ENCODE measurements around the gene CYP3A7. TPM values are rescaled to one million over a fixed set of nuclear protein-coding genes. Genes with fewer than 3 reads are reported as not detected.
"Not testable (repeated sequence)": the region's sequence is repeated elsewhere in the genome, so short reads cannot be mapped to it uniquely, and the experiment has no call there.

CYP3A7 gene
- total RNA-seq, 1 donor from 2014 or later = not detected

GRCh38 chr7:99762680-99763327, 27.8 kb upstream of the CYP3A7 start:
- no peak overlapping the region for H3K27ac Mint-ChIP-seq
- DNase-seq (ENCODE audit: low spot score) = no peak
- no peak overlapping the region for H3K4me3 Mint-ChIP-seq (ENCODE audit: low read depth)
- H3K9me3 Mint-ChIP-seq = no peaks in the 10 kb centered on the region
- no peaks in the 10 kb centered on the region for H3K36me3 Mint-ChIP-seq (ENCODE audit: low read depth)
- intact Hi-C loops (cut with micrococcal nuclease) = no loop called here
- H3K4me1 Mint-ChIP-seq (ENCODE audit: low read depth) = peaks cover 5% of the 10 kb centered on the region
- peaks cover 9% of the 10 kb centered on the region for H3K27me3 Mint-ChIP-seq (ENCODE audit: low read depth)

- no peak for DNase-seq (ENCODE audit: low spot score)
- intact Hi-C loops (cut with micrococcal nuclease) = no loop called here
- Mint-ChIP-seq H3K36me3 (ENCODE audit: low read depth) (no peaks in the 10 kb centered on the region), H3K4me1 (ENCODE audit: low read depth) (no peaks in the 10 kb centered on the region), H3K9me3 (no peaks in the 10 kb centered on the region), H3K27ac (no peak overlapping the region), H3K4me3 (ENCODE audit: low read depth) (no peak overlapping the region), H3K27me3 (ENCODE audit: low read depth) (peaks cover 11% of the 10 kb centered on the region)
These were observed 20.1 kb upstream of the CYP3A7 start for GRCh38 chr7:99755085-99755484.

GRCh38 chr7:99752356-99752755, 17.4 kb upstream of the CYP3A7 start:
- H3K4me1 Mint-ChIP-seq (ENCODE audit: low read depth) = peaks cover 4% of the 10 kb centered on the region
- no peak overlapping the region for H3K4me3 Mint-ChIP-seq (ENCODE audit: low read depth)
- peaks cover 8% of the 10 kb centered on the region for H3K27me3 Mint-ChIP-seq (ENCODE audit: low read depth)
- no peak for DNase-seq (ENCODE audit: low spot score)
- intact Hi-C loops (cut with micrococcal nuclease) = no loop called here
- H3K36me3 Mint-ChIP-seq (ENCODE audit: low read depth) = no peaks in the 10 kb centered on the region
- H3K9me3 Mint-ChIP-seq = no peaks in the 10 kb centered on the region
- no peak overlapping the region for H3K27ac Mint-ChIP-seq

- H3K9me3 Mint-ChIP-seq; DNase-seq (ENCODE audit: low spot score); H3K27ac Mint-ChIP-seq; intact Hi-C loops (cut with micrococcal nuclease); H3K4me3 Mint-ChIP-seq (ENCODE audit: low read depth); H3K27me3 Mint-ChIP-seq (ENCODE audit: low read depth); H3K4me1 Mint-ChIP-seq (ENCODE audit: low read depth); H3K36me3 Mint-ChIP-seq (ENCODE audit: low read depth): not testable (repeated sequence)
These were observed 16.5 kb upstream of the CYP3A7 start for GRCh38 chr7:99751322-99752052.

GRCh38 chr7:99748846-99749579, 14.0 kb upstream of the CYP3A7 start:
- Mint-ChIP-seq H3K36me3 (ENCODE audit: low read depth) (no peaks in the 10 kb centered on the region), H3K4me3 (ENCODE audit: low read depth) (no peak overlapping the region), H3K9me3 (peaks cover 7% of the 10 kb centered on the region), H3K27me3 (ENCODE audit: low read depth) (peaks cover 11% of the 10 kb centered on the region), H3K27ac (no peak overlapping the region), H3K4me1 (ENCODE audit: low read depth) (peaks cover 4% of the 10 kb centered on the region)
- DNase-seq (ENCODE audit: low spot score) = no peak
- intact Hi-C loops (cut with micrococcal nuclease) = loop anchor here (10.0 kb wide), 1 partner anchor 86 kb away; no protein-coding TSS in a partner anchor

GRCh38 chr7:99746915-99747314, 11.9 kb upstream of the CYP3A7 start:
- H3K4me1 Mint-ChIP-seq (ENCODE audit: low read depth); H3K4me3 Mint-ChIP-seq (ENCODE audit: low read depth); H3K36me3 Mint-ChIP-seq (ENCODE audit: low read depth); DNase-seq (ENCODE audit: low spot score); H3K9me3 Mint-ChIP-seq; H3K27me3 Mint-ChIP-seq (ENCODE audit: low read depth); H3K27ac Mint-ChIP-seq: not testable (repeated sequence)
- intact Hi-C loops (cut with micrococcal nuclease) = loop anchor here (10.0 kb wide), 1 partner anchor 88 kb away; no protein-coding TSS in a partner anchor

- H3K4me3 Mint-ChIP-seq (ENCODE audit: low read depth); H3K27me3 Mint-ChIP-seq (ENCODE audit: low read depth); H3K36me3 Mint-ChIP-seq (ENCODE audit: low read depth); H3K4me1 Mint-ChIP-seq (ENCODE audit: low read depth); DNase-seq (ENCODE audit: low spot score); H3K9me3 Mint-ChIP-seq; H3K27ac Mint-ChIP-seq: not testable (repeated sequence)
- intact Hi-C loops (cut with micrococcal nuclease) = loop anchor here (10.0 kb wide), 1 partner anchor 89 kb away; no protein-coding TSS in a partner anchor
These were observed 10.4 kb upstream of the CYP3A7 start for GRCh38 chr7:99745395-99745794.

- H3K9me3 Mint-ChIP-seq = peaks cover 11% of the 10 kb centered on the region
- H3K4me3 Mint-ChIP-seq (ENCODE audit: low read depth) = no peak overlapping the region
- peaks cover 20% of the 10 kb centered on the region for H3K36me3 Mint-ChIP-seq (ENCODE audit: low read depth)
- H3K27ac Mint-ChIP-seq = no peak overlapping the region
- intact Hi-C loops (cut with micrococcal nuclease) = loop anchor here (10.0 kb wide), 1 partner anchor 92 kb away; no protein-coding TSS in a partner anchor
- peaks cover 6% of the 10 kb centered on the region for H3K4me1 Mint-ChIP-seq (ENCODE audit: low read depth)
- no peak for DNase-seq (ENCODE audit: low spot score)
- H3K27me3 Mint-ChIP-seq (ENCODE audit: low read depth) = peaks cover 3% of the 10 kb centered on the region
These were observed 7.9 kb upstream of the CYP3A7 start for GRCh38 chr7:99742737-99743394.

GRCh38 chr7:99741441-99741795, 6.4 kb upstream of the CYP3A7 start:
- Mint-ChIP-seq H3K36me3 (ENCODE audit: low read depth) (peaks cover 32% of the 10 kb centered on the region), H3K27ac (no peak overlapping the region), H3K4me1 (ENCODE audit: low read depth) (peaks cover 8% of the 10 kb centered on the region), H3K9me3 (peaks cover 11% of the 10 kb centered on the region), H3K4me3 (ENCODE audit: low read depth) (no peak overlapping the region), H3K27me3 (ENCODE audit: low read depth) (peaks cover 3% of the 10 kb centered on the region)
- no peak for DNase-seq (ENCODE audit: low spot score)
- intact Hi-C loops (cut with micrococcal nuclease) = loop anchor here (10.0 kb wide), 1 partner anchor 93 kb away; no protein-coding TSS in a partner anchor

- peaks cover 3% of the 10 kb centered on the region for H3K27me3 Mint-ChIP-seq (ENCODE audit: low read depth)
- peaks cover 9% of the 10 kb centered on the region for H3K9me3 Mint-ChIP-seq
- DNase-seq (ENCODE audit: low spot score) = no peak
- H3K36me3 Mint-ChIP-seq (ENCODE audit: low read depth) = peaks cover 32% of the 10 kb centered on the region
- H3K4me1 Mint-ChIP-seq (ENCODE audit: low read depth) = peaks cover 8% of the 10 kb centered on the region
- H3K27ac Mint-ChIP-seq = no peak overlapping the region
- no peak overlapping the region for H3K4me3 Mint-ChIP-seq (ENCODE audit: low read depth)
- intact Hi-C loops (cut with micrococcal nuclease) = loop anchor here (10.0 kb wide), 1 partner anchor 94 kb away; no protein-coding TSS in a partner anchor
These were observed 5.8 kb upstream of the CYP3A7 start for GRCh38 chr7:99740573-99741440.

- peaks cover 4% of the 10 kb centered on the region for H3K9me3 Mint-ChIP-seq
- peaks cover 32% of the 10 kb centered on the region for H3K36me3 Mint-ChIP-seq (ENCODE audit: low read depth)
- H3K27ac Mint-ChIP-seq = peak overlapping the region; percentile 23
- intact Hi-C loops (cut with micrococcal nuclease) = loop anchor here (10.0 kb wide), 1 partner anchor 95 kb away; no protein-coding TSS in a partner anchor
- H3K4me3 Mint-ChIP-seq (ENCODE audit: low read depth) = no peak overlapping the region
- peaks cover 3% of the 10 kb centered on the region for H3K27me3 Mint-ChIP-seq (ENCODE audit: low read depth)
- DNase-seq (ENCODE audit: low spot score) = no peak
- H3K4me1 Mint-ChIP-seq (ENCODE audit: low read depth) = peaks cover 8% of the 10 kb centered on the region
These were observed 4.9 kb upstream of the CYP3A7 start for GRCh38 chr7:99739699-99740572.
